Neural cell (in vitro differentiated cells): Measurements from ENCODE around the gene ARL15. TPM values are rescaled to one million over a fixed set of nuclear protein-coding genes. Genes with fewer than 3 reads are reported as not detected.

Experiments used
- H2AFZ ChIP-seq: fragments of 200-600, 300-800 bp; sonication (generic), shearing (Covaris generic); 2 replicates; pipeline ENCODE4 v1.6.0; 2014; ENCODE audit warnings: low read depth, mild to moderate bottlenecking, antibody characterized with exemption, low read length, moderate library complexity
- H3F3A ChIP-seq: fragments of 200-600 bp; shearing (Covaris generic); 2 replicates; pipeline ENCODE4 v1.6.1; 2016; ENCODE audit warnings: mild to moderate bottlenecking, moderate library complexity, mixed read lengths, antibody characterized with exemption, low read length; ENCODE audit not compliant: insufficient read depth, poor library complexity, severe bottlenecking
- H3K27ac ChIP-seq: fragments of 200-600, 300-800 bp; sonication (generic), shearing (Covaris generic); 2 replicates; pipeline ENCODE4 v1.5.1; 2014; ENCODE audit warnings: mild to moderate bottlenecking, low read length, moderate library complexity
- H3K27me3 ChIP-seq: fragments of 300-800, 200-600 bp; sonication (generic), shearing (Covaris generic); 2 replicates; pipeline ENCODE4 v1.6.0; 2014; ENCODE audit warnings: mild to moderate bottlenecking, low read depth, low read length, moderate library complexity; ENCODE audit not compliant: insufficient read depth
- H3K36me3 ChIP-seq: fragments of 300-800, 200-600 bp; sonication (generic), shearing (Covaris generic); 2 replicates; pipeline ENCODE4 v1.5.1; 2014; ENCODE audit warnings: mild to moderate bottlenecking, antibody characterized with exemption, low read length, moderate library complexity; ENCODE audit not compliant: insufficient read depth
- H3K4me2 ChIP-seq: fragments of 300-800, 200-600 bp; sonication (generic), shearing (Covaris generic); 2 replicates; pipeline ENCODE4 v1.6.0; 2014; ENCODE audit warnings: mild to moderate bottlenecking, low read length
- H3K4me3 ChIP-seq: fragments of 300-800, 200-600 bp; sonication (generic), shearing (Covaris generic); 2 replicates; pipeline ENCODE4 v1.5.1; 2014; ENCODE audit warnings: mild to moderate bottlenecking, low read length, moderate library complexity
- H3K79me2 ChIP-seq: fragments of 200-600 bp; shearing (Covaris generic); replicated peaks from 2 replicates; pipeline ENCODE4 v1.6.0; 2014; ENCODE audit warnings: mild to moderate bottlenecking, low read length, moderate library complexity; ENCODE audit not compliant: insufficient read depth
- H3K9ac ChIP-seq: fragments of 300-800, 200-600 bp; sonication (generic), shearing (Covaris generic); 2 replicates; pipeline ENCODE4 v1.6.1; 2016; ENCODE audit warnings: mild to moderate bottlenecking, low read length, mixed read lengths
- H3K9me2 ChIP-seq: fragments of 200-600 bp; shearing (Covaris generic); 2 replicates; pipeline ENCODE4 v1.6.1; 2016; ENCODE audit warnings: mild to moderate bottlenecking, low read length, mixed read lengths; ENCODE audit not compliant: insufficient read depth
- H3K9me3 ChIP-seq: fragments of 200-600, 300-800 bp; sonication (generic), shearing (Covaris generic); 2 replicates; pipeline ENCODE4 v1.6.1; 2016; ENCODE audit warnings: mild to moderate bottlenecking, mixed run types, low read length, moderate library complexity, mixed read lengths
- H4K20me1 ChIP-seq: fragments of 200-600 bp; shearing (Covaris generic); 2 replicates; pipeline ENCODE4 v1.6.1; 2016; ENCODE audit warnings: mild to moderate bottlenecking, mixed run types; ENCODE audit not compliant: insufficient read depth
- CTCF ChIP-seq: fragments of 450-650 bp; IDR thresholded peaks from 2 replicates; pipeline ENCODE4 v1.5.1; 2014; ENCODE audit warnings: antibody characterized with exemption, mild to moderate bottlenecking, moderate library complexity; ENCODE audit not compliant: poor library complexity, severe bottlenecking
- EP300 ChIP-seq: fragments of 450-650 bp; conservative IDR thresholded peaks from 2 replicates; pipeline ENCODE4 v1.6.1; 2014; ENCODE audit warnings: antibody characterized with exemption, mild to moderate bottlenecking, moderate library complexity; ENCODE audit not compliant: poor library complexity, severe bottlenecking
- EZH2 ChIP-seq: fragments of 200-600, 300-800 bp; shearing (Covaris generic), sonication (generic); IDR thresholded peaks from 2 replicates; pipeline ENCODE4 v1.6.1; 2014; ENCODE audit warnings: antibody characterized with exemption, low read length, borderline replicate concordance, mild to moderate bottlenecking; ENCODE audit not compliant: insufficient read depth, poor library complexity, severe bottlenecking
- MXI1 ChIP-seq: fragments of 450-650 bp; conservative IDR thresholded peaks from 2 replicates; pipeline ENCODE4 v1.6.1; 2014; ENCODE audit warnings: antibody characterized with exemption, mild to moderate bottlenecking; ENCODE audit not compliant: poor library complexity, severe bottlenecking
- POLR2AphosphoS5 ChIP-seq: IDR thresholded peaks from 2 replicates; pipeline ENCODE4 v1.6.1; 2012
- RAD21 ChIP-seq: fragments of 450-650 bp; conservative IDR thresholded peaks from 2 replicates; pipeline ENCODE4 v1.6.1; 2014; ENCODE audit warnings: antibody characterized with exemption, mild to moderate bottlenecking, moderate library complexity
- REST ChIP-seq: IDR thresholded peaks from 2 replicates; pipeline ENCODE4 v1.6.1; 2012; ENCODE audit warnings: borderline replicate concordance
- SMC3 ChIP-seq: fragments of 450-650 bp; conservative IDR thresholded peaks from 2 replicates; pipeline ENCODE4 v1.6.1; 2014; ENCODE audit warnings: antibody characterized with exemption, mild to moderate bottlenecking, moderate library complexity; ENCODE audit not compliant: poor library complexity
- TAF1 ChIP-seq: IDR thresholded peaks from 2 replicates; pipeline ENCODE4 v1.6.1; 2012; ENCODE audit warnings: low read depth
- polyA plus RNA-seq: library from polyadenylated mRNA; depleted of rRNA; stranded (reverse); fragments of >200 nt; gene quantifications from 2 replicates; pipeline ENCODE4 v1.2.3, GENCODE V29; 2014

ARL15 gene
- polyA plus RNA-seq, 1 donor from 2014 or later, result 51.9 TPM

GRCh38 chr5:53980061-53980460 lies 330.3 kb downstream of the ARL15 start:
- H3K79me2 ChIP-seq, result no peaks in the 10 kb centered on the region
- no peak overlapping the region for H3K4me3 ChIP-seq
- no peak overlapping the region for H3K9ac ChIP-seq
- H3F3A ChIP-seq, result no peaks in the 10 kb centered on the region
- H3K9me3 ChIP-seq, result no peaks in the 10 kb centered on the region
- no peak for TF ChIP-seq RAD21
- no peak for TF ChIP-seq REST
- TF ChIP-seq MXI1, result no peak
- TF ChIP-seq POLR2AphosphoS5, result no peak
- no peak for TF ChIP-seq SMC3
- TF ChIP-seq EP300, result no peak
- no peak for TF ChIP-seq CTCF
- TF ChIP-seq TAF1, result no peak
- no peak overlapping the region for H3K27ac ChIP-seq
- no peak overlapping the region for H2AFZ ChIP-seq
- no peaks in the 10 kb centered on the region for H3K27me3 ChIP-seq
- no peaks in the 10 kb centered on the region for H3K9me2 ChIP-seq
- no peaks in the 10 kb centered on the region for H3K36me3 ChIP-seq
- H4K20me1 ChIP-seq, result no peaks in the 10 kb centered on the region
- no peak overlapping the region for H3K4me2 ChIP-seq

- Histone ChIP-seq H3K79me2 (no peaks in the 10 kb centered on the region), H3K4me2 (no peak overlapping the region), H3F3A (no peaks in the 10 kb centered on the region), H2AFZ (no peak overlapping the region), H3K9ac (no peak overlapping the region), H3K36me3 (no peaks in the 10 kb centered on the region), H3K27me3 (no peaks in the 10 kb centered on the region), H3K27ac (no peak overlapping the region), H3K9me3 (no peaks in the 10 kb centered on the region), H3K4me3 (no peak overlapping the region), H4K20me1 (no peaks in the 10 kb centered on the region), H3K9me2 (no peaks in the 10 kb centered on the region)
- TF ChIP-seq CTCF, result no peak
- no peak for TF ChIP-seq EP300
- TF ChIP-seq SMC3, result no peak
- no peak for TF ChIP-seq POLR2AphosphoS5
- no peak for TF ChIP-seq TAF1
- no peak for TF ChIP-seq MXI1
- TF ChIP-seq RAD21, result no peak
- no peak for TF ChIP-seq REST
- no peak for TF ChIP-seq EZH2
Measured at GRCh38 chr5:53974021-53974420, 336.4 kb downstream of the ARL15 start.
